ENCODE results near the gene GAPDHS. TPM values are rescaled to one million over a fixed set of nuclear protein-coding genes. Genes with fewer than 3 reads are reported as not detected.

GAPDHS gene
- total RNA-seq, 2 donors from 2014 or later = 13.4 TPM; not detected in 1

DNA sequence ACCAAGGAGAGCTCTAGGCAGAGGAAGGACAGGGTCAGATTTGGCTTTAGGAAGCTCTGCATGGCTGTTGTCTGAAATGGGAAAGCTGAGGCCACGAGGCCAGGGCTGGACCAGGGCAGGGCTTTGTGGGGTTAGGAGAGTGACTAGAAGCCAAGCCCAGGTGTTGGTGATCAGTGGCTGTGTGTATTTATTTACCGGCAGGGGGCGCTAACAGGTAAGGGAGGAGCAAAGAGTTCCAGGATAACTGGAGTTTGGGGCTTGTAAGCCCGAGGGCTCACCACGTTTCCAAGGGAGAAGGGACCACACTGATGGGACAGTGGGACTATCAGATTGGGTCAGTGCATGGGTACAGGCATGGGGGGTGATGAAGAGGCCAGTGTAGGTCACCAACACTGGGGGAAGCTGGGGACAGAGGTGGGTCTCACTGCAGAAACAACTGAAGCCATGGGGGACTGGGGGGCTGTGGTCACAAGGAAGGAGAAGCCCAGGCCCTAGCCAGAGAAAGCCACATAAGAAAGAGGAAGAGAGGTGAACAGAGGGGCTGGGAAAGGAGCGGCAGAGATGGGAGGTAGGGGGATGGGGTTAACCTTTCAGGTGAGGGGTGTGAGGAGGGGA lies 16.0 kb downstream of the GAPDHS start:
- 22% methylated on average over 6 of the region's 6 CpGs for WGBS
- peaks cover 6% of the 10 kb centered on the region for H3K4me1 ChIP-seq (replicated peaks)
- TF ChIP-seq POLR2A (IDR thresholded peaks at IDR 0.05) = no peak
- TF ChIP-seq CTCF (IDR thresholded peaks at IDR 0.05) = peak; percentile 55 to 83 (median 72)
- peak; percentile 33 for TF ChIP-seq POLR2AphosphoS5 (IDR thresholded peaks at IDR 0.05)
- H3K9me3 ChIP-seq = no peaks in the 10 kb centered on the region
- intact Hi-C loops (cut with DNase I) = loop anchor here (2.0 to 5.0 kb wide), 3 partner anchors 78 to 168 kb away; partner anchors contain the start of genes COX6B1 and RBM42
- no peak overlapping the region for H3K27ac ChIP-seq
- no peak overlapping the region for H3K4me3 ChIP-seq
- no peaks in the 10 kb centered on the region for H3K36me3 ChIP-seq
- H3K27me3 ChIP-seq (replicated peaks; ENCODE audit: insufficient read depth) = no peaks in the 10 kb centered on the region
- peak; percentile 66 for DNase-seq (ENCODE audit: low spot score)

DNA sequence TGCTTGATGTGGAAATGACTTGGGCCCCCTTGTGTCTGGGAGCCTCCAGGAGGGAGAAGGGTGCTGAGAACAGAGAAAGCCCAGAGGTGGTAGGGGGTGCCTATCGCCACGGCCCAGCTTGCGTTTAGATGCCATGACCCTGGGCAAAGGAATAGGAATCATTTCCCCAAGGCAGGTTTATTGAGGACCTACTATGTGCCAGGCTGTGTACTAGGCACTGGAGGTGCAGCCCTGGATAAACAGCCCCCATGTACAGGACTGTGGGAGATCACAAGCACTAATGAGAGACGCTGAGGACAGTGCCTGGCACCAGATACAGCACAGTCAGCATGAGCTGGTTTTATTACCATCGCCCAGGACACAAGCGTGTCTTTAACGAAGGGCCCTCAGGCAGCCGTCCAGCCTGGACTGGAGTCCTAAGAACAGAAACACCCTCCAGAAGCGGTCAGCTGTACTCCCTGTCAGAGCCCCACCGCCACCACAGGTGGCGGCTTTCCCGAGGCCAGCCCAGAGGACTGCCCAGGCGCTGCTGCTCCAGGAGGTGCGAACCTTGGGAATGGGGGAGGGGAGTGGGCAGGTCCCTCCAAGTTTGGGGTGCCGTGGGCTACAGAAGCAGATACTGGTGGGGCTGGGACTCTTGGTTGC lies 16.7 kb downstream of the GAPDHS start:
- H3K4me3 ChIP-seq = no peak overlapping the region
- no peaks in the 10 kb centered on the region for H3K27me3 ChIP-seq (replicated peaks; ENCODE audit: insufficient read depth)
- H3K27ac ChIP-seq = no peak overlapping the region
- whole genome bisulfite sequencing = 66% methylated on average over 15 of the region's 15 CpGs
- no peaks in the 10 kb centered on the region for H3K9me3 ChIP-seq
- intact Hi-C loops (cut with DNase I) = loop anchor here (2.0 to 5.0 kb wide), 3 partner anchors 77 to 167 kb away; partner anchors contain the start of genes COX6B1 and RBM42
- TF ChIP-seq CTCF (IDR thresholded peaks at IDR 0.05) (no peak), POLR2A (IDR thresholded peaks at IDR 0.05) (no peak), POLR2AphosphoS5 (IDR thresholded peaks at IDR 0.05) (peak; percentile 59)
- no peaks in the 10 kb centered on the region for H3K36me3 ChIP-seq
- DNase-seq (ENCODE audit: low spot score) = peak; percentile 54
- H3K4me1 ChIP-seq (replicated peaks) = peaks cover 6% of the 10 kb centered on the region

- 78% methylated on average over 21 of the region's 21 CpGs for WGBS
- TF ChIP-seq POLR2A (IDR thresholded peaks at IDR 0.05) (no peak), CTCF (IDR thresholded peaks at IDR 0.05) (no peak), POLR2AphosphoS5 (IDR thresholded peaks at IDR 0.05) (no peak)
- Histone ChIP-seq H3K4me1 (replicated peaks) (peaks cover 4% of the 10 kb centered on the region), H3K27ac (no peak overlapping the region), H3K36me3 (no peaks in the 10 kb centered on the region), H3K4me3 (no peak overlapping the region), H3K27me3 (replicated peaks; ENCODE audit: insufficient read depth) (no peaks in the 10 kb centered on the region), H3K9me3 (no peaks in the 10 kb centered on the region)
- intact Hi-C loops (cut with DNase I) = no loop called here
- DNase-seq (ENCODE audit: low spot score) = no peak
These were observed 18.0 kb downstream of the GAPDHS start for GRCh38 chr19:35551091-35551810.

DNA sequence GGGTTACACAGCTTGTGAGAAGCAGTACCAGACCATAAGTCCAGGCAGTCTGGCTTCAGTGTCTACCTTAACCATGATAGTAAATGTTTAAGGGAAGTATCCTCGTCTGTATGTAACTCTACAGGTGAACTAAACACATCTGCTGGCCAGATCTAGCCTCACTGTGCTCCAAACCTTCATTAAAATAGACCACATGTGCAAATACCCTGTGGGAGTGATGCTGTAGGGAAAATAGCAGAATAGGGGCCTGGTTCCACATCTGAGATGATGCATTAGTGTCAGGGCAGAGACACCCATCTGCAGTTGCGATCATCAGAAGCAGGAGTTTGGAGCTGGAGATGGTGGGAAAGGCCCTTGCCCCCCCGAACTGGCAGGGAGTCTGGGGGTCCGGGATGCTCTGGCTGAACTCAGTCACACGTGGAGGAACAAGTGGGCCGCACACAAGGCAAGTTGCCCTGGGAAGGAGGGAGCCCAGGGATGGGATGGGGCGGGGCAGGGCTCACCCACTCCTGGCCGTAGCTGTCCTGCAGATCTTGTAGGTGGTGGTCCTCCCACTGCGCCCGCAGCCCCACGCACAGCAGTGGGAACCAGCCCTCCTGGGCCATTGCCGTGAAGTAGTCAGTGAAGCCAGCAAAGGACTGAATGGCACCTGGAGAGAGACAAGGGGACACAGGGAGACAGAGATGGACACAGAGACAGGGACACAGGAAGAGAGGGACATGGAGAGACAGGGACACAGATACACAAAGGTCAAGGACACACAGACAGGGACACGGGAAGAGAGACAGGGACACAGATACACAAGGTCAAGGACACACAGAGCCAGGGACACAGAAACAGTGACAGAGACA lies 19.5 kb downstream of the GAPDHS start:
- intact Hi-C loops (cut with DNase I) = no loop called here
- no peaks in the 10 kb centered on the region for H3K4me1 ChIP-seq (replicated peaks)

More for the DNA sequence above, 19.5 kb downstream of the GAPDHS start:
- no peak for DNase-seq (ENCODE audit: low spot score)
- no peaks in the 10 kb centered on the region for H3K9me3 ChIP-seq
- WGBS = 69% methylated on average over 13 of the region's 13 CpGs
- no peak overlapping the region for H3K4me3 ChIP-seq
- H3K36me3 ChIP-seq = no peaks in the 10 kb centered on the region
- H3K27ac ChIP-seq = no peak overlapping the region
- TF ChIP-seq CTCF (IDR thresholded peaks at IDR 0.05) (no peak), POLR2A (IDR thresholded peaks at IDR 0.05) (no peak), POLR2AphosphoS5 (IDR thresholded peaks at IDR 0.05) (no peak)
- H3K27me3 ChIP-seq (replicated peaks; ENCODE audit: insufficient read depth) = no peaks in the 10 kb centered on the region
